GM19099 (cell line): Measurements from ENCODE around the gene TMOD1.

Experiments used
- POLR2A ChIP-seq: IDR thresholded peaks from 3 replicates; pipeline ENCODE4 v1.6.1; 2011; ENCODE audit warnings: low read depth; ENCODE audit not compliant: insufficient read length; ENCODE audit errors: extremely low read depth

The TMOD1 gene

DNA sequence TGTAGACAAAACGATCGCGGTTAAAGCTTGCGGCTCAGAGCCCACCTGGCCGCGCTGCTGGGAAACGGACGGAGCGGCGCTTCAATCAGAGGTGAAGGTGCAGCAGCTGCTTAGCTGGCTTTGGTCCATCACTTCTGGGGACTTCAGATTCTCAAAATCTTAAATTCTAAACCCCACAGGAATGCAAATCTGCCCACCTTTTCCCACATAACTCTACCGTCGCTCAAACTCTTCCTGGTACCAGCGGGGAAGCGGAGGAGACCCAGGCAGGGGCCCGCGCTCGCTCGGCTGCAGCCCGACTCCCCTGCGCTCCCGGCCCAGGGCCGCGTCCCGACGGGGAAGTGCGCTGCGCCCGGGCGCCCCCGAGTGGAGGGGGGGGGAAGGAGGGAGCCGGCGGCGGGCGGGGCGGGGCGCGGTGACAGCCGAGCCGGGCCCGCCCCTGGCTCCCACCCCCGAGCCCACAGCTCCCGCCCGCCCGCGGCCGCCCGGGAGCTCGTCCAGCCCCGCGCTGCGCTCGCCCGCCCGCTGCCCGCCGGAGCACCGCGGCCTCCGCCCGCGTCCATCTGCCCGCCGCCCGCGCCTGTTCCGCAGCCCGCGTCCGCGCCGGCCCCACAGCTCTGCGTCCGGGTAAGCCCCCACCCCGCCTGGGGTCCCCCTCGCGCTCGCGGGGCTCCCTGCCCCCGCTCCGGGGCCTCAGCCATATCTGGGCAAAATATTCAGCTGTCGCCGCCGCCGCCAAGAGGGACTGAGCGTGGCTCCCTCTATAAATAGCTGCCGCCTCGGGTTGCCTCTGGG is at the start of gene TMOD1:
Gene TMOD1, plus strand, starts transcription at position 490 of the 795 bp plus-strand sequence. CDS start 22,523 bp downstream, outside the sequence.
- TF ChIP-seq POLR2A: no peak

DNA sequence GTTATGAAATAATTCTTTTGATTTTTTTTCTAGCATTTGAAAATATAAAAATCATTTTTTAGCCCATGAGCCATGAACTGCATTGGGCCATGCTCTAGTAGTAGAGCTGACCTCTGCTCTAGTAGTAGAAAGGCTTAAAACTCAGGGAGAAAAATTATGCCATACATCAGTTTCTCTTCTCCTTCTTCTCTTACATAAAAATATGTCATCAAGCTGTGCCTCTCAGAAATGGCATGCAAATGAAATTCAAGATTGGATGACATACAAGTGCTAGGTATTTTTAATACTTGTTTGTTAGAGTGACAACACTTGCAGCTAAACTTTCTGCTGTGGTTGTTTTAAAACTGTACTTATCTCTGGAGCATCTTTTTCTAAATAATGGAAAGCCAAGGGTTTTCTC is 42.1 kb upstream of the TMOD1 start:
- no peak for TF ChIP-seq POLR2A

DNA sequence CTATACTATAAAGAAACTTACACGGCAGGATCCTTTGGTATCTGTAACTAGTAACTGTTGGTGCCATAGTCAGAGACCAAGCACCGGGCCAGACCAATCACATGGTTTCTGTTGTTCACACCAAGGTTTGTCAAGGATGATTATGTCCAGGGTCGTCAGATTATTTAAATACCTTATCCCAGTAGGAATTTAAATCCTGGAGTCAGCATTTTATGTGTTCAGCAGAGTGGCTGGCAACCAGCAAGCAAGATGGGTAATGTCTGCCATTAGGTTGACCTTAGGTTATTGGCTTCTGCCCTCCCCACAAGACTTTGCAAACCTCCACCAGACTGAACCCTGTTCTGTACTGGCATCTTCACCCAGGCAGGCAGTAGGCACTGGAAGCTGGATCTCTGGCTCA is 39.3 kb upstream of the TMOD1 start:
- TF ChIP-seq POLR2A: no peak

DNA sequence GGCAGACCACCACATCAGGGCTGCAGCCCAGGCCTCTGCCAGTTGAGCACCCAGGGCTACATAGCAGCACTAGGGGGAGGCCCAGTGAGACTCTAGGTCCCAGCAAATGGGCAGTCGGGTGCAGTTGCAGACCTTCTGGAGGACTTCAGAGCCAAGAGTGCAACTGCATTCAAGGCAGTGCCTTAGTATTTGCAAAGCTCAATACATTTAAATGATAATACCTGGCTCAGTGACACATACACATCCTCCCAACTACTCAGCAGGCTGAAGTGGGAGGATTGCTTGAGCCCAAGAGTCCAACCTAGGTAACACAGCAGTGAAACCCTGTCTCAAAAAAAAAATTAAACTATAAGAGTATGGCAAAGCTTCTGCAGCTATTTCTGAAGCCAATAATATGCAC is 38.6 kb upstream of the TMOD1 start:
- TF ChIP-seq POLR2A: no peak

DNA sequence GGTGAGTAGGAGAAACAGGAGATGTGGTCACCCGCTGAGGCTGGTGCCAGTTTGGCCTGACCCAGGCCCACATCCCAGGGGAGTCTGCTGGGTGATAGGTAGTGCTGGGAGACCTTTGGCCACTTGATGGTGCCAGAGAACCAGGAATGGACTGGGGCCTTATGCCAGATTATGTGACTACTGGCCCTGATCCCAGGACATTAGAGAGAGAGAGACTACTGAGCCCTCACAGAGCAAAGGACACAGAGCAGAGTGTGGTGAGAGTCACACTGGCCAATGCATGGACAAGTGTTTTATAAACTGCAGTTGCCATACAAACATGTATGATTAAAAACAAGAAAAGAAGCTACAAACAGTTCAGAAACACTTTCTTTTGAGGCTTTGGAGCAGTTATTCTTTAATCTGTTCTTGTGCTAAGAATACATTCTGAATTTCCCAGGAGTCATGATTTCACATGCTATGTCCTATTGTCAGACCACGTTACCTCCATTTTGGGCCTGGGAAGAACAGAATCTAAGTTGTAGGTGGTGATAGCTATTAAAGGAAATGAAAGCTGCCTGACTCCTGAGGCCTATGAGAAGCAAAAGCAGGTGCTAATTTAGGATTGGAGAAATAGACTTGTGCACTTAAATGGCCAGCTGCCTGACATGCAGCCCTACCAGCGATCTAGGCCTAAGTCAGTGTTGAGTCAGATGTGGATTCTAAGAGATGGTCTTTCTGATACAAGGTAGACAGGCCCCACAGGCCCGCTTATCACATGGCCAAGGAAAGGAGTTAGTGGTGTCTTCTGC is 32.6 kb upstream of the TMOD1 start:
- TF ChIP-seq POLR2A: no peak

DNA sequence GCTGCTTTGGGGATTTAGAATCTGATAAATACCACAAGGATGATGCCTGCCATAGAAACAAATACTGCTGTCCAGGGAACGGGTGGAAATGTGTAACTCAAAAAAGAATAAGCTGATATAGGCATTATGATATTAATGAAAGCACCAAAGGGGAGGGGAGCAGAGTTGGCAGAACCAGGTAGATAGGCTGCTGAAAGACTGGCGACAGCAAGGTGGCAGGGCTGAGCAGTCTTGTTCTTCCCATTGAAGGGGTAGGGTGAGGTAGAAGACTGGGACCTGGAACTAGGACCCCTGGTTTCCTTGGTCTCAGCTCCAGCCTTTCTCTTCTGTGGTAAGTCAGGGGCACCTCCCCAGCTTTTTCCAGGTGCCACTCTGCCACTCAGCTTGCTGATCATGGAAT is 31.4 kb upstream of the TMOD1 start:
- TF ChIP-seq POLR2A: no peak

DNA sequence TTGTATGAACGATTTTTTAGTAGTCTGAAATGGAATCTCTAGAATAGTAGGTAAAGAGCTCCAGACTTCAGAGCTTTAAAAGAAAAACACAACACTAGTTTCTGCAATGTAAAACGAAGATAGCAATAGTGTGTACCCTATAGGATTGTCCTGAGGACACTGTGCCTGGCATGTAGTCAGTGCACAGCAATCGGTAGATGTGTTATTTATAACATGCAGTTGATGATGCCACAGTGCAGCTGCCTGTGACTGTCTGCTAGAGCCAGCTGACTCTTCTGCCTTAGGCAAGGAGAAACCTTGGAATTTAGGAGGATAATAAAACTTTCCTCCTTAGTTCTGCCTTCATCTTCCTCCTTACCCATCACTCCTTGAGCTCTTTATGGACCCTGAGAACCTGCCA is 27.7 kb upstream of the TMOD1 start:
- TF ChIP-seq POLR2A: no peak

DNA sequence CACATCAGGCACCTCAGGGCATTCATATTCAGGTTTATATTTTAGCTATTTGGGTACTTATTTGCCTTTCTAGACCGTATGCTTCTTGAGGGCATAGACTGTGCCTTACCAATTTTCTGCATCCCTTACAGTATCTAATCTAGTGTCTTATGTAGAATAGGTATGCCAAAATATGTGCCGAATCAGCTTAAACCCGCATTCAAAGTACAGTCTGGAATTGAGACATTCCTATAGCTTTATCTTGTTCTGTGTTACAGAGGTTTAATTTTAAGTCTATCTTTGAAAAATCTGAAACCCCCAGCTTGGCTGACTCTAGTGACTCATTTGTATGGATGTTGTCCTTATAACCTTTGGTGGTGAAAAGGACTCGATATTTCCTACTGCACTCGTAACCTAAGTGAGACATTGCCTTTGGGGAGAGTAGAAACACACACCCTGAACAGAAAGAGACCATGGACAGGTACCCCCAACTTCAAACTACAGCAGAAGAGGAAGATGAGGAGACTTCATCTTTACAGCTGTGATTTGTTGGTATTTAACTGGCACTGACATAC is 27.0 kb upstream of the TMOD1 start:
- TF ChIP-seq POLR2A: no peak

DNA sequence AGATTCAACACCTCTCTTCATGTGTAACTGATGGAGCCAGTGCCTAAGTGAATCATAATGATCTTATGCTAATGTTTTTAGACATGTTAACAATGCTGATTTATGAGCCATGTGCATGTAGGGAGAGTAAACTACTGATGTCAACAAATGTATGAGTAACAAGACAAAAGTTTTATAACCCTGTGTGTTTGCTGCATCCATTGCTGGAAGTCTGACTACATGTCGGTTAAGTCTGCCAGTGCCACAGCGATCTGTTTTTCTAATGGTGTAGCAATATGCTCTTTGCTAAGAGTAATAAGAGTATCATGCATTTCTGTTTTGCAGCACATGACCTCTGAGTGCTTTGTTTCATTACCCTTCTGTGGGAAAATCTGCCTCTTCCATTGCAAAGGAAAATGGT is 26.4 kb upstream of the TMOD1 start:
- TF ChIP-seq POLR2A: no peak

DNA sequence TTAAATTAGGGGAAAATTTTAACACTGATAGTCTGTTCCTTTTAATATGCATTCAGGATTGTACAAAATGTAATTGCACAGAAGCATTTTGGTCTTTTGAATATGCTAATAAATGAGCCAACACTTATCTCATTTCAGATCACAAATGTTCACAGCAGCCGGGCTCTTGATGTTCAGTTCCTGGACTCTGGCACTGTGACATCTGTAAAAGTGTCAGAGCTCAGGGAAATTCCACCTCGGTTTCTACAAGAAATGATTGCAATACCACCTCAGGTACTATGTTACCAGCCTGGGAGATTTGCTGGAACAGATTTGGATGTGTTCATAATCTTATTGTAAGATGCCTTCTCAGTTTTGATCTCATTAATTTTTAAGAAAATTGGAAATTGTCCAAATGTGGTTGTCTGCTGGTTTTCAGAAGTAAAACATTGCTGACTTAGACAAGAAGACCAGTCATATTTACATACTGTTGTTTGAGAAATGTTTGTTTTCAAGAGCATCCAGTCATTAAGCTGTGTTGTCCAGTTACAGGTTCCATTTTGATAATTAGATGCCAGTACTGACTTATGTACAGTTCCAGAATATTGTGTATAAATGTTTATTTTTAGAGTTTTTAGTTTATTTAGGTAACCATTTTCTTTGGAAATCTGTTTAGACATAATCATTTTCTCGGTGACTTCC is 23.0 kb upstream of the TMOD1 start:
- no peak for TF ChIP-seq POLR2A

DNA sequence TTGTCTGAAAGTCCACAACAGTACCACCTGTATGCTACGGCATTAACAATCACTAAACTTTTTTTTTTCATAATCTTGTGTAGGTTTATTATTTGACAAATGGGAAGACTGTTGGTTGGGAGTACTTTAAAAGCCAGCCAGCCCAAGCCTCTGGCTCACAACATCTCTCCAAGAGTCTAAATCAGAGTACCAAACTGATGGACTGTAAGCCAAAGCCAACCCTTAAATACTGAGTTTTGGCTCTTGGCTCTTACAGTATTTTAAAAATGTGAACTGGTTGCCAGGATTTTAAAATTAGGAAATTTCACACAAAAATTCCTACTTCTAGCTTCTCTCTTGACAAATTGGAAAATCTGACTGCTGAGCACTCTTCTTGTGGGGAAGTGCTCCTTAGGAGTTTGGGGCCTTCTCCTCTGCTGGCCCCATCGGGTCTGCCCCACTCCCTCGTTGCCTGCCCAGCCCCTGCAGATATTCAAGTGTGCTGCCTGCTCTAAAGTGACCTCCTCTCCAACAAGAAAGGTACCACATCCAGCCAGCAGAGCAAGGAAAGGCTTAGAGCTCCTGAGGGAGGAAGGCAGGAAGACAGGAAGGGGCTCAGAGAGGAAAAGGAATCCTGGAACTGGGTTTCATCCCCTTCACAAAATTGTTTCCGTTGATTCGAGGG is 21.8 kb upstream of the TMOD1 start:
- TF ChIP-seq POLR2A: no peak

DNA sequence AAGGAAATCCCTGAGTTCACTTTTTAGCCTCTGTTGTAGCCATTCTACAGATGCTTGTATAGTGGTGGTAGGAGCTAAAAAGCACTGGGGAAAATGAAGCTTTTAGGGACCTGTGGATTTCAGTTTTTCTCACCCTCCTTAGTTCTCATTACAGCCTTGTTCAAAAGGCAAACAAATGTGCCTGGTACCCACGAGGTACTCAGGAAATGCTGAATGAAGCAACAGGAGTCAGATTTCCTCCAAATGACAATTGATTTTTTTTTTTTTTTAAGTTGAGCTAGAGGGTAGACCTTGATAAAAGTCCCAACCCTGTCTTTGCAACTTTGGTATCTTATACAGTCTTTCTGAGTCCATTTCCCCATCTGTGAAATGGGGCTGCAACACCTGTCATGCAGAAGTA is 21.3 kb upstream of the TMOD1 start:
- TF ChIP-seq POLR2A: no peak

DNA sequence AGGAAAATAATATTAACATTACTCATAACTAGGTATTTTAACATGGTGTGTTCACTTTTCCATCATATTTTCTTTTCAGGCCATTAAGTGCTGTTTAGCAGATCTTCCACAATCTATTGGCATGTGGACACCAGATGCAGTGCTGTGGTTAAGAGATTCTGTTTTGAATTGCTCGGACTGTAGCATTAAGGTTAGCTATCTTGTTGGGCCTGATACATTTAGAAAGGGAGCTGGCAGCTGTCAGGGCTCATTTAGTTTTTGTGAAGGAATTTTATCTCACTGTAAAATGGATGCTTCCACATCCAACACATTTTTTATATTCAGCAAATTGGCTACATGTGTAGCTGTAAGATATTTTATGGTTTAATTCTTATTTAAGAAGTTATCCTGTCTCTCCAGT is 20.7 kb upstream of the TMOD1 start:
- TF ChIP-seq POLR2A: no peak

DNA sequence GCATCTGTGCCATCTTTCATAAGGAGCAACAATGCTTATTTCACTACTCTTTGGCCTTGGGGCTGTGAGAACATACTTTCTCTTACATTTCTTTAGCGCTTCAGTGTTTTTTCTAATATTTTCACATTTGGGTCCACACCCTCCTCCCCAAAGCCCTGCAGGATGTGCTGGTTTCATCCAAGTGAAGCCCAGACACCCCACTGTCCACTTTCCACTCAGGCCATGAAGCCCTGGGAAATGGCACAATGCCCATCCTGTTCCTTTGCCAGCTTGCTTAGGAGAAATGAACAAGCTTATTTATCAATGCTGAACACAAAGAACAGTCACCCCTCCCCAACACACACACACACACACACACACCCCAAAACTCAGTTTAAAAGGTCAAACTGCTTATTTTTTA is 17.3 kb upstream of the TMOD1 start:
- TF ChIP-seq POLR2A: no peak

DNA sequence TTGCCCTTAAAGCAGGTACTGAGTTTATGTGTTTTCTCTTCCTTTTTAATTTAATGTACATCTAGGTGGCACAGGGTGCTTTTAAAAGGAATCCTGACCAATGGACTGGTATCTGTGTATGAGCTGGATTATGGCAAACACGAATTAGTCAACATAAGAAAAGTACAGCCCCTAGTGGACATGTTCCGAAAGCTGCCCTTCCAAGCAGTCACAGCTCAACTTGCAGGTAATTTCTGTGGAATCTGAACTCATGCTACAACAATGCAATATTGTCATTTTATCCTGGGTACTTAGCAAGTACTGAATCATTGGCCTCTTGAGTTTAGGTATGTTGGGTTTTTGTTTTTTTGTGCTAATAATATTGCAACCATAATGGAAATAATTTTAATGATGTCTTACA is 14.4 kb upstream of the TMOD1 start:
- no peak for TF ChIP-seq POLR2A
